GM19324 (cell line): ENCODE data around the gene TRPV6.

ENCODE experiments used
- ATAC-seq: cut with Tn5 transposase; IDR thresholded peaks from one replicate; pipeline ENCODE4 v1.9.1; 2021; ENCODE audit warnings: mild to moderate bottlenecking, moderate library complexity; ENCODE audit not compliant: unreplicated experiment, low FRiP score

TRPV6 gene

DNA sequence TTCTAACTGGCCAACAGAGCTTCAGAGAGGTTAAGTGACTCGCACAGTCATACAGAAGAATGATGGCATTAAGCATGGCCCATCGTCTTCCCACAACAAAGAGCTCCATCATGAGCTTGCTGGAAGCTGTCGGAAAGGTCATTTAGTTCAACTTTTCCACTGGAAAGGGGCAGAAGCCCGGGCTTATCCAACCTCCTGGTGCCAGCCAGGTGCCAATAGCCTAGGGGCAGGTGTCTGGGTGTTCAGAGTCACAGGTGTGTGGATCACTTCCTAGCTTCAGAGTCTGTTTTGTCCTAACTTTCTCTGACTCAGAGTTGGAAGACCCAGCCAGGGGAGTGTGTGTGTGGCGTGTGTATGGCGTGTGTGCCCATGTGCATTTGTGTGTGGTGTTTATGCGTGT lies 1.3 kb upstream of the TRPV6 start:
- no peak for ATAC-seq

DNA sequence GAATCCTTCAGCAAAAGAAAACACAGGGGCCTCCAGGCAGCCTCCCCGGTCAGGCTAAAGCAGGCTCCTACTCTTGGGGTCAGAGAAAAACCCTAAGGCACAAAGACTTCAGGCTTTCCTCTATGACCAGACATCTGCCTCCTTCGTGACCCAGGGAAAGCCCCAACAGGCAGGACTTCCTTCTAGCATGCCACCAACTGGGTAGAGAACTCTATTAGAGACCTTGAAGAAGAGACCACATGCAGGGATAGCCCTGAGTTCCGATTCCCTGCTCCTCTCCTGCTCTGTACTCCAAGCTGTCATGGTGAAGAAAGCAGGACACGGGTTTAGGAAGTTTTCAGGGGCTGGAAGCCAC lies 1.3 kb downstream of the TRPV6 start:
- no peak for ATAC-seq

DNA sequence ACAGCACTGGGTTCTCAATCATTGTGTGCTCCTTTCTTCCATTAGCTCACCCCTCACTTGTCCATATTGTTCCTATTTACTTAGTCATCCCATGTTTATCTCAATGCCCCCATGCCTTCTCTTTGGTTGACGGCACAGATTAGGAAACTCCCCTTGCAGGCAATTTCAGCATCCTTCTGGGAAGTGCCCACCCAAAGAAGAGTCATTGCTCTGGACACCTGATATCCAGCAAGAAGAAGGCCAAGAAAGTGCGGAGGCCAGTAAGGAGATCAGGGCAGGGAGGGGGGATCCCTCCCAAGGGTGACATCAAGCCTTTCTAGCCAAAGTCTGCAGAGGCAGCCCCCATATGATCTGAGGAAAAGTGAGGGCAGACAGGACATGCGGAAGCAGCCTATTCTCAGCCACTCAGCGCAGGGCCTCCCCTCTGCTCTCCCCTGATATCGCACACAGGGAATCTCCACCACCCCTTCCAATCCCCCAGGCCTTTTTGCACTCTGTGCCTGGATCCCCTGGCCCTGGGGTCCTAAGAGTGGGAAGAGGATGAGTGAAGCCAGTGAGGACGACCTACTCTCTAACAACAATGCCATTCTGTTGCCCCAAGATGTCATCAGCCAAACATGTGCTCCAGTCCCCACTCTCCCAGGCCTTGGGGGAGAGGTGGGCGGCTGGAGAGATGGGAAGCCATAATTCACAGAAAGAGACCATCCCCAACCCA lies 1.8 kb downstream of the TRPV6 start:
- no peak for ATAC-seq

DNA sequence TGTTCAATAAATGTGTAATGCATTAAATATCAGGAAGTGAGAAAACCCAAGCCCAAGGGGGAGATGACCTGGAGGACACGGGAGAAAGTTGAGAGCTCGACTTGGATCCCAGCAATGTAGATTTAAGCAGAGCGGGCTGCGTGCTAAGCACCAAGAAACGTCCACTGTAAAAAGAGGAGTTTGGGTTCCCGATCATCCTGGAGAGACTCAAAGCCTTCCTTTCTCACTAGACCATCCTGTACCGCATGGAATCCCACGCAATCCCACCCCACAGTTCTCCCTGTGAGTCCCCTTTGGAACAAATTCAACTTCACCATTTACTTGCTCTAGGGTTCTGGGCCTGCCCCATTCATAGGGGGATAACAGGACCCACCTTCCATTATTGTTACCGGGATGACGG lies 2.4 kb downstream of the TRPV6 start:
- no peak for ATAC-seq

DNA sequence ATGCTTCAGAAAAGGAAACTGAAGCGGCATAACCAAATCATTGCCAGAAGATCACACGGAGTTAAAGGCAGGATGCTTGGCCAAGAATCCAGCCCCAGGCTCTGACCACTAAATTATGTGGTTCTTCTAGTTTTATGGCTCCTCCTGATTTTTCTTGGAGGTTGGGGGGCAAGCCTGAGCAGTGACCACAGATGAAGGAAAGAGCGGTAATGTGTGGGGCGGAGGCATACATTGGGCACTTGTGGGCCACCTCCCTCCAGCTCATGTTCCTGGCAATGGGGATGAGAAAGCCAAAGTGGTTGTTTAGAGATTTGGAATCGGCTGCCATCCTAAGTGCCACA lies 3.2 kb downstream of the TRPV6 start:
- ATAC-seq, result no peak

DNA sequence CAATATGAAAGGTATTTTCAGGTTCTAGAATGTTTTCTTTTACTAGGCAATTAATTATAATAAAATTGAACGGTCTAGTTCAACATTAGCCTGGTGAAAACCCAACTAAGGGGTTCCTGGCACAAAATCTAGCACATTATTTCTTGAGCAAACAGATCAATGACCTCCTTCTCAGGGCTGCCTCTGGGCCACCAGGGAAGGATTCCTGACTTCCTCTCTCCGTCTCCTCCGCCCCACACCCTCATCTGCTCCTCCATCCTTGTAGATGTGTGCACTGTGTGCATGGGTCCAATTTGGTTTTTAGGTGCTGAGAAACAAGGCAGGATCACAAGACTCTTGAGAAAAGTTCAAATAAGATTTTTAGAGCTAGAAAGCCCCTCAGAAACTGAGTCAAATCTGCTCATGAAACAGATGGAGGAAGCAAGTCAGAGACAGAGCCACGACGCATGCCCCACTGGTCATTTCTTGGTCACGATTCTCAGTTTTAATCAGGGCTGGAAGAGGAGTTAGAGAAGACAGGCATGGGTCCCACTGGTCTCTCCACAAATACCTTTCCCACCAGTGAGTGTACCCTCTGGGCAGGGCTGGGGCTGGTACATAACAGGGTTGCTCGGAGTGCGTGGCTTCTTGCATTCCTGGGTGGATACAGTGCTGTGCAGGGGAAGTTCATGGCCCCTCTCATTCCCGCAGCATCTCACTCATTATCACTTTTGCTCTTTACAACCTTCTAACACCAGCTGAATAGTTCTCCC lies 3.8 kb downstream of the TRPV6 start:
- ATAC-seq, result no peak

DNA sequence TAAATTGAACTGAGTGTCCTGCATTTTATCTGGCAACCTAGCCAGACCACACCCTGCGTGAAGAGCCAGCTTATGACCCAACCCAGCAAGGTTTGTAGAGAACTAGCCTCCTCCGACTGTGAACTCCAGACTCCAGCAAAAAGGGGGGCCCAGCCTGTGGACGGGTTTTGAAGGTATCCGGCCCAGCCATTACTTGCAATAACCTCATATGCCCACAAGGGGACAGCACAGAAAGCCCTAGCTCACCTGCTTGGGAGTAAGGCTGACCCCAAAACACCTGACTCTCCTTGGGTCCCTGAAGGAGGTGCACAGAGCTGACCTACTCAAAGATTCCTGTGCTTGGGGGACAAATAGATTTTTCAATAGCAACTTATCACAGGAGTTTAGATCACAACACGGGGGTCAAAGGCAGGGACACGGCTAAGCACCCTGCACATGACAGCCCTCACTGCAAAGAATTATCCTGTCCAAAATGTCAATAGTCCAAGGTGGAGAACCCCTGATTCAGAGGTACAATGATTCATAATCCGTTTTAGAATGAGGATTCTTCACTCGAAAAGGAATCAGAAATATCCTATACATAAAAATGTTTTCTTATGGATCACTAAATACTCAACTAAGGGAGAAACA lies 4.6 kb downstream of the TRPV6 start:
- no peak for ATAC-seq

DNA sequence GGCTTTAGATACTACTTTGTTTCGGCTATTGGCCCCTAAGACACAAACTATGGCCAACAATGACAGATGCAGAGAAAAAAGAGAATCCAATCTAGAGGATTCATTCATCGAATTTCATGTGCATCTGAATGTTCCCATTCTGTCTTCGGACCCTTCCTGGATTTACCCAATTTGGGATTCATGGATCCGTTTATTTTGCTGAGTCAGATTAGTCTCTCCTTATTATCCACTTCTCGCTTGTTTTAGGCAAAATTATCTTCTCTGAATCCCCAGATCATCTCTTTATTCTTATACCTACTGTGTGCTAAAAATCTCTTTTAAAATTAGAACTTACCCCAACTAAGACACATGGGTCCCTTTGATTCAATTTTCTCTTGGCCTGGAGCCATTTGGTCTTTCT lies 6.5 kb downstream of the TRPV6 start:
- no peak for ATAC-seq

DNA sequence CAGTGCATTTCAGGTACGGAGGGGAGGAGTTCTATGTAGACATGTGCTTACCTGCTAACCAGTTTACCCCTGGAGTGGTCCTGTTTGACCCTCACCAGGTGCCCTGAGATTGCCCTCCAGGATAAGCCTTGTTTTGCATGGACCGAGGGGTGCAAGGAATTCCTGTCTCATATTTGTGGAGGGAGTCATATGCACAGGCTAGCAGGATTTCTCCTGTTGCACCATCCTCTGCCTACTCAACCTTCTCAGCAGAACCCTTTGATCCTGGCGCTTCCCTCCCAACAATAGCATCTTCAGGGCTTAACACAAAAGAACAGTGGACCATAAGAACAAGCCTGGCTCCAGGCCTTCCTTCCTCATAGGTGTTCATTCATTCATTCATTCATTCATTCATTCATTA lies 7.2 kb downstream of the TRPV6 start:
- ATAC-seq, result no peak

DNA sequence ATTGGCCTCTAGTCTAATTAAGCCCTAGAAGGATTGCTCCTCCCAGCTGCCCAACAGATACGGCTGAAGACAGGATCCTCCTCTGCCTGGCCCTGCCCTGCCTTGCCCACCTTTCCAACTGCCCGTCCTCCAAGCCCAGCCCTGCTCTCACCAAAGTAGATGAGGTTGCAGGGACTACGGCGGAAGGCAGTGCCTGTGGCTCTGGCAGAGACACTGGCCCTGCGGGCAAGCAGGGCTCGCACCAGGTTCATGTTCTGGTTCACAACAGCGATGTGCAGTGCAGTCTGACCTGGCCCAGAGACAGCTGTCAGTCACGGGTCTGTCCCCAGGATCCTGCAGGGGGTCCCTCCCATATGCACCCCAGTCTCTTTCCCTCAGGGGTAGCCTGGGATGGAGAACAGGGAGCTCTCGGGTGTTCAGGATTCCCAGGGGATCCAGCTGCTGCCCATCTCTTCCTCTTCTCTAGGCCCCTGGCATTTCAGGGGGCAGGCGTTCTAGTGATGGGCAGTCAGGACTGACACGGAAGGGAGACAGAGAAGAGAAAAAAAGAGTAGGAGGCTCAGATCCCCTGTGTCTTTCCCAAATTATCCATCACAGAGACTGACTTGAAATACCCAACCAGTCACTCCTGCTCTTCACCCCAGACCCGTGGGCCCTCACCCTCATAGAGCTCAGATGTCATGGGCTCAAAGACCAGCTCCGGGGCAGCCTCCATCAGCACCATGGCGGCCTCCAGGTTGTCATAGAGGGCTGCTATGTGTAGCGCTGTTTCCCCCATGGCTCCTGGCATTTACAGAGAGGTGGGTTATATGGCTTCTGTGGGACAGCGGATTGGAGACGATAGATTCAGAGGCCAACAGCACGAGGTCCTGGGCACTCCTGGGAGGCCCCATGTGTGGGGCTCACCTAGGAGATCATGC lies 8.3 kb downstream of the TRPV6 start:
- no peak for ATAC-seq

DNA sequence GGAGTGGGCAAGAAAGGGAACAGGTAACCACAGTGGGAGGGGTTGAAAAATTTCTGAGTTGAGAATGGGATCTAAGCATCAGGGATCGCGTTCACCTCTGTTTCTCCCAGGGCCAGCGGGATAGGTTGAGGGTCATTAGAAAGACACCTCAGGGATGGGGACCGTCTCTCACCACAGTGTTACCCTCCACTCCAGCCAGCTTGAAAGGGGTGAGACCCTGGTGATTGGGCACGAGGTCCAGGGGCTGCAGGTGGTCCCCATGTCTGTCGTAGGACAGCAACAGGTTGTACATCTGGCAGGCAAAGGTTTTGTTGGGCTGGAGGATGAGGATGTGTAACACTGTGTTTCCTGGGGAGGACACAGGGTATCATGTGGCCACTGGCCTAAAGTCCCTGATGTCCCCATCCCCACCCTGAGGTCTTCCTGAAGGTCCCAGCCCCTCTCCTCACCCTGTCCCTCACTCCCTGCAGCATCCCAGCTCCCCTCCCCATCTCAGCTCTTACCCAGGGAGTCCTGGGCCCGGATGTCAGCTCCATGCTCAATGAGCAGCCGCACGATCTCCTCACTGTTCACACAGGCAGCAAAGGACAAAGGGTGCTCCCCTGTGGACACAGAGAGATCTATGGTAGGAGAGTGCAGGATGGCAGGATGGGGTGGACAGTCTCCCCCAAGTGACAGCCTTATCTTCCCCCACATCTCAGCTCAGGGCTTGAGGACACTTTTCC lies 9.1 kb downstream of the TRPV6 start:
- ATAC-seq, result no peak

DNA sequence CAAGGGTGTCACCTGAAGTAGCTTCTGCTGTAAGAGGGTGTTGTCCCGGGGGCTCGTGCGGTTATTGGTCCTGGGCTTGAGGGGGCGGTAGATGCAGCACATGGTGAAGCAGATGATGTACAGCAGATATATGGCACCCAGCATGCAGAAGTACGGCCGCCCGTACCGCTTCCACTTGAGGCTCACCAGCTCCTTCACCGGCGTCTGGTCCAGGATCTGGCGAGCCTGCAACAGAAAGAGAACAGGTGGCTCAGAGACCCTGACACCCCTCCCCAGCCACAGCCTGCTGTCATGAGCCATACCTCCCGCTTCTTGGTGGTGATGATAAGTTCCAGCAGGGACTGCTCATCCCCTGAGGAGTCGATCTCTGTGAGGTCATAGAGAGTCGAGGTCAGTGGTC lies 10.1 kb downstream of the TRPV6 start:
- no peak for ATAC-seq

DNA sequence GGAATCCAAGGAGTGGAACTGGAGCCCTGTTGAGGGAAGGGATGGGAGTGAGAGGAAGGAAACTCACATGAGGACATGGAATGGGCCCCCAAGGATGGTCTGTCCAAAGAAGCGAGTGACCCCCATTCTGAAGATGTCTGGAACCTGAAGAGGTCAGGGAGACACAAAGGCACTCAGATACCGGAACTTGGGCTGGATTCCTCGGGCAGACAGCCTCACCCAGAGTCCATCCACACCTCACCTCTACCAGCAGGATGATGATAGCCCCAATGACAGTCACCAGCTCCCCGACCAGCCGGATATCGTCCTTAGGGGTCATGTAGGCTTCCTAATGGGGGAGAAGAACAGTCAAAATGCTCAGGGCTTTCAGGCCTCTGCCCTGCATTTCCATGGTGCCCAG lies 10.7 kb downstream of the TRPV6 start:
- ATAC-seq, result no peak

DNA sequence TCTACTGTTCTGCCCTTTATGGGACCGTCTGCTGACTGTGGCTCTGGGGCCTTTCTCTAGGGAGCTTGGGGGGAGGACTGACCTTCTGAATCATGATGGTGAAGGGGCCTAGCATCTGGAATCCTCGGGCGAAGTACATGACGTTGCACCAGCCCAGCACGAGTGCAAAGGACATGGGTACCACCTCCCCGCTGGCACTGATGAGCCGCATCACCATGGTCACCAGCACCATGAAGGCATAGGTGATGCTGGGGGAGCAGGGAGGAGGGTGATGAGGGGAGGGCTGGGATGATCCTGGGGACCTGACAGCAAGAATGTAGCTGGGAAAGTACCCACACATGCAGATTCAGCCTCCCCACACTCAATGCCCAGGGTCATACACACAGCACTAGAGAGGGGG lies 11.1 kb downstream of the TRPV6 start:
- ATAC-seq, result no peak

DNA sequence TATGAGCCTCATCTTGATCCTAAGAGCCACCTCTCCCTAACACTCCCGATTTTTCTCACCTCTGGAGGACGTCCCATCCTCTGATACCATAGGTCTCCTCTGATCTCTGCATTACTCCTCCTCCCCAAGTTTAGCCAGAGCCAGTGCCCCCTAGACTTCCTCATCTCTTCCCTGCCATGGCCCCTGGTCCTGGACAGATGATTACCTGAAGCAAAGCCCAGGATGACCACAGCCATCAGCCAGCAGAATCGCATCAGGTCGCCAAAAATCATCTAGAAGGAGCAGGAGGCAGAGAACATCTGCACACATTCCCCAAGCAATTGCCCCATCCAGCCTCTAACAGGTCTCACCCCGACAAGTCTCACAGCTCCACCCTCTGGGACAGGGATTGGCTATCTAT lies 11.7 kb downstream of the TRPV6 start:
- no peak for ATAC-seq

DNA sequence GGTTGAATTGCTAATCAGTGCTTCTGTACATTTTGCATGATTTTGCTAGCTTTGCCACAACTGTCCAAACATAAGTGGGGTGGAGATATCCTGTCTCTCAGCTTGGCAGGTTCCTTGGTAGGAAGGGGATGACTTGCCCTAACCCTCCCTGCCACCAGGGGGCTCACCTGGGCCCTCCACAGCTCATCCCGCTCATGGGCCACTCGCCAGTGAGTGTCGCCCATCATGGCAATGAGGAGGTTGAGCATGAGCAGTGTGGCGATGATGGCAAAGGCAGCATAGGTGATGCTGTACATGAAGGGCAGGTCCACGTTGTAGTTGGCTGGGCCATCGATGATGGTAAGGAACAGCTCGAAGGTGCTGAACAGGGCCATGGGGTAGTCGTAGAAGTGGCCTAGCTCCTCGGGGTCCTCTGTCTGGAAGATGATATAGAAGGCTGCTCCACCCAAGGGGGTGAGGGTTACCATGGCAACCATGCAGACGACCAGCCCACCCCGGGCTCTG lies 12.2 kb downstream of the TRPV6 start:
- ATAC-seq, result no peak

DNA sequence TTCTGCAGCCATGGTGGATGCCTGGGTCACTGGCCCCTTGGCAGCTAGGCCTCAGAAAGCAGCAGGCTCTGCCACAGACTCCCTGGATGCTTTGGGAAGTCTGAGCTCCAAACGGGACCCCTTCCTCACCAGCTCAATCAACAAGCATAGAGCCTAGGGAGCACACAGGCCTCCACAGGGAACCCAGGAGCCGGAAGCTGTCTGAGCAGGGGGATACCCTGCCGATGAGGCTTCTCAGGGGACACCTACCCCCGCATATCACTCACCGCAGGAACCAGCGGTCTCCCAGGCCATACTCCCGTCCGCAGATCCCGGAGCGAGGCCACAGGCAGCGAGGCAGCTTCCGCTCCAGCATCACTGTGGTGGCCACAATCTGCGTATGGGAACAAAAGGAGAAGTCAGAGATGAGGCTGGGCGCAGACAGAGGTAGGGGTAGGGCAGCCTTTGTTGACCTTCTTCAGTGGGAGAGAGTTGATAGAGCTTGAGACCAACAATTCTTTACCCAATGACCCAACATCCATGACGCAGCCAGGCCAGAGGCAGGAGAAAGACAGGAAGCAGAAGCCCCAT lies 13.4 kb downstream of the TRPV6 start:
- no peak for ATAC-seq

DNA sequence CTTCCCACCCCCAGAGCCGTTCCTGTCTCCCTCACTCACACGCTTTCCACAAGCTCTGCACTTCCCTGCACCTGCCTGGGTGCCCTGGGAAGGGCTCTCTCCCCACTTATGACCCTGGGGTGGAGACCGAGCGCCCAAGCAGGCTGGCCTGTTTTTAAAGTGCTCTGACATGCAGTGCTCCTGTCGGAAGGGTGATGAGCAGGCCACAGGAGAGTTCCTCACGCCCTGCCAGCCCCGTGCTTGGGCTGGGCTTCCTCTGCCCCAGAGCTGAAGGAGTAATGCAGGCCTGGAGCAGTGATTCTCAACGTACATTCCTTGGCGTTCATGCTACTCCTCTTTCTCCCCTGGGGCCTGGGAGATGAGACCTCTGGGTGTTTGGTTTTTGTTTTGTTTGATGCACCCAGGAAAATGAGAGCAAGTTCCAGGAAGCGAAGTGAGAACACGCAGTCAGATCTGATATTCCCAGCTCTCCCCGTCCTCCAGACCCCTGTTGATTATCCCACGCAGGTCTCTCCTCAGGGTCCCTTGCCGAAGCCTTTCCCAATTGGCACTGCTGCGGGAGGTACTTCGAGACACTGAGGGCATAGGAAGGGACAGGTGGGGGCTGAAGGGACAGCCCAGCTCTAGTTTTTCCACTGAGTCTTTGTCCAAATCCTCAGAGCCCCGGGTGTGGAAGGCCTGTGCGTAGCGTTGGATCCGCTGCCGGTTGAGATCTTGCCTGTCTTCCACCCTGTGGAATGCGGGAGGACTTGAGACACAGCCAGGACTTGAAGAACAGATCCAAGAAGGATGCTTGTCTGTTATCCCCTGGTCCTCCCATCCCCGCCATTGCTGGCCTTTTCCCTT lies 14.1 kb downstream of the TRPV6 start:
- no peak for ATAC-seq
